Stimulated activated naive CD8-positive, alpha-beta T cell treated with anti-CD3 and anti-CD28 coated beads, Interleukin-15, Interleukin-2, amounts not matched to agents 100 U/mL and 50 U/mL, for 24 hours (primary cell): ENCODE data around the gene RAB3IL1.
"Not testable (repeated sequence)": the region's sequence is repeated elsewhere in the genome, so short reads cannot be mapped to it uniquely, and the experiment has no call there.

ENCODE experiments used
- ATAC-seq: fragments of 150-1000 bp; cut with Tn5 transposase; one replicate; pipeline ENCODE4 v1.10.0; 2021
- DNase-seq: peaks from one replicate; pipeline ENCODE4 v3.0.0; 2021

The RAB3IL1 gene

GRCh38 chr11:61885166-61885778 is 32.1 kb downstream of the RAB3IL1 start:
- ATAC-seq (no peak), DNase-seq (no peak)

- DNase-seq (no peak), ATAC-seq (no peak)
Observed at GRCh38 chr11:61883947-61884346, 33.4 kb downstream of the RAB3IL1 start.

- no peak for DNase-seq
- ATAC-seq: no peak
Observed at GRCh38 chr11:61883327-61883726, 34.0 kb downstream of the RAB3IL1 start.

GRCh38 chr11:61882879-61883278 is 34.5 kb downstream of the RAB3IL1 start:
- no peak for DNase-seq
- ATAC-seq: no peak

GRCh38 chr11:61882267-61882666 is 35.1 kb downstream of the RAB3IL1 start:
- not testable (repeated sequence) for DNase-seq, ATAC-seq

GRCh38 chr11:61881397-61881796 is 36.0 kb downstream of the RAB3IL1 start:
- ATAC-seq: no peak
- DNase-seq: no peak

GRCh38 chr11:61880454-61880853 is 36.9 kb downstream of the RAB3IL1 start:
- DNase-seq (no peak), ATAC-seq (no peak)

GRCh38 chr11:61880031-61880430 is 37.3 kb downstream of the RAB3IL1 start:
- no peak for ATAC-seq

GRCh38 chr11:61879152-61879551 is 38.2 kb downstream of the RAB3IL1 start:
- DNase-seq (no peak), ATAC-seq (no peak)

More at GRCh38 chr11:61880031-61880430, 37.3 kb downstream of the RAB3IL1 start:
- DNase-seq: no peak

- DNase-seq (no peak), ATAC-seq (no peak)
Observed at GRCh38 chr11:61875698-61876097, 41.7 kb downstream of the RAB3IL1 start.

- ATAC-seq (no peak), DNase-seq (no peak)
Observed at GRCh38 chr11:61874853-61875252, 42.5 kb downstream of the RAB3IL1 start.

GRCh38 chr11:61874377-61874809 is 43.0 kb downstream of the RAB3IL1 start:
- ATAC-seq (no peak), DNase-seq (no peak)

- ATAC-seq: no peak
- no peak for DNase-seq
Observed at GRCh38 chr11:61873588-61874376, 43.6 kb downstream of the RAB3IL1 start.

GRCh38 chr11:61872935-61873565 is 44.3 kb downstream of the RAB3IL1 start:
- ATAC-seq (no peak), DNase-seq (no peak)

GRCh38 chr11:61871158-61871597 is 46.2 kb downstream of the RAB3IL1 start:
- DNase-seq (peak; percentile 80), ATAC-seq (peak; percentile 90)

- no peak for ATAC-seq
- DNase-seq: no peak
Observed at GRCh38 chr11:61870541-61871031, 46.8 kb downstream of the RAB3IL1 start.

- ATAC-seq: no peak
- no peak for DNase-seq
Observed at GRCh38 chr11:61869708-61870451, 47.5 kb downstream of the RAB3IL1 start.

- ATAC-seq (no peak), DNase-seq (no peak)
Observed at GRCh38 chr11:61869429-61869707, 48.0 kb downstream of the RAB3IL1 start.

GRCh38 chr11:61868571-61869428 is 48.6 kb downstream of the RAB3IL1 start:
- no peak for ATAC-seq

GRCh38 chr11:61866958-61867343 is 50.4 kb downstream of the RAB3IL1 start:
- no peak for ATAC-seq
- no peak for DNase-seq

More at GRCh38 chr11:61868571-61869428, 48.6 kb downstream of the RAB3IL1 start:
- no peak for DNase-seq

GRCh38 chr11:61866231-61866957 is 51.0 kb downstream of the RAB3IL1 start:
- DNase-seq (no peak), ATAC-seq (no peak)
